ENCODE results near the gene ADGRA1. TPM values are rescaled to one million over a fixed set of nuclear protein-coding genes. Genes with fewer than 3 reads are reported as not detected.

ADGRA1 gene
- total and polyA plus RNA-seq, 2 experiments from 2014 or later, result 0.23 to 0.52 TPM

DNA sequence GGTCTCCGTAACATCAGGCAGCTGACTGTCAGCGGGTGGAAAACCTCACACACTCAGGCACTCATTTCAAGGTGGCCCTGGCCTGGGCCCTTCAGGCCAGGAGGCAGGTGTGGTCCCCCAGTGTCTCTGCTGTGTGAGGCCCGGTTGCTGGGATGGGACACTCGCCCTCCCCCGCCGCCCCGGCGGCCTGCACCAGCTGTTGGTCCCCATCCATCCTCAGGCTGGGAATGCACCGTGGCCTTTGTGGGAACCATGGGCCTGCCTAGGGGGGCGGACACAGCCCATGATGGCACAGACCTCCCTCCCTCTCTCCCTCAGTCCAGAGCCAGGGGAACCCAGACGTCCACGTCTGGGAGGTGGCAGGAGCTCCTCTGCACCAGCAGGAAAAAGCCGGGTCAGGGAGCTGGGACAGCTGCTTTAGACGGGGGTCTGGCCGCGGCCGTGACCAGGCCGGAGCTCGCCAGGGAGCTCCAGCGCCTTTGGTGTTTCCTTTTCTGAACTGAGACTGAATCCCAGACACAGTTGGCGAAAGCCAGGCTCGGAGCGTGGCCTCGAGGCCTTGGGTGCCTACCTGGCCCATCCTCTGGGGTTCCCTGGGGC, 15.7 kb downstream of the ADGRA1 start:
- Mint-ChIP-seq H3K36me3 (ENCODE audit: low read depth) (no peaks in the 10 kb centered on the region; the same call in 2 of the 3 replicates), H3K4me1 (peaks cover 24% of the 10 kb centered on the region), H3K9me3 (peaks cover 12% of the 10 kb centered on the region), H3K4me3 (no peak overlapping the region), H3K27me3 (ENCODE audit: insufficient read depth, low read depth, poor library complexity) (peaks cover 13% of the 10 kb centered on the region), H3K27ac (no peak overlapping the region)
- H3F3A ChIP-seq (replicated peaks; ENCODE audit: low read depth), result peaks cover 7% of the 10 kb centered on the region; the same call in 1 of the 2 replicates
- no peaks in the 10 kb centered on the region for H4K20me1 ChIP-seq (replicated peaks; ENCODE audit: insufficient read depth)
- H3K79me2 ChIP-seq (replicated peaks; ENCODE audit: insufficient read depth), result no peaks in the 10 kb centered on the region
- no peak overlapping the region for H2AFZ ChIP-seq
- no peak overlapping the region for H3K27ac ChIP-seq (ENCODE audit: low read depth)
- no peak for TF ChIP-seq JUNB (IDR thresholded peaks at IDR 0.05; ENCODE audit: unreplicated experiment)
- TF ChIP-seq CTCF (conservative IDR thresholded peaks at IDR 0.05; ENCODE audit: low read depth in 2 of 2), result no peak
- TF ChIP-seq ZNF114 (CRISPR knock-in tag; IDR thresholded peaks at IDR 0.05), result no peak
- TF ChIP-seq, protein P1, sequence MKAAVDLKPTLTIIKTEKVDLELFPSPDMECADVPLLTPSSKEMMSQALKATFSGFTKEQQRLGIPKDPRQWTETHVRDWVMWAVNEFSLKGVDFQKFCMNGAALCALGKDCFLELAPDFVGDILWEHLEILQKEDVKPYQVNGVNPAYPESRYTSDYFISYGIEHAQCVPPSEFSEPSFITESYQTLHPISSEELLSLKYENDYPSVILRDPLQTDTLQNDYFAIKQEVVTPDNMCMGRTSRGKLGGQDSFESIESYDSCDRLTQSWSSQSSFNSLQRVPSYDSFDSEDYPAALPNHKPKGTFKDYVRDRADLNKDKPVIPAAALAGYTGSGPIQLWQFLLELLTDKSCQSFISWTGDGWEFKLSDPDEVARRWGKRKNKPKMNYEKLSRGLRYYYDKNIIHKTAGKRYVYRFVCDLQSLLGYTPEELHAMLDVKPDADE (IDR thresholded peaks at IDR 0.05), result no peak
- no peak for TF ChIP-seq EZH2phosphoT487 (IDR thresholded peaks at IDR 0.05; ENCODE audit: unreplicated experiment)
- no peak for TF ChIP-seq ZNF331 (CRISPR knock-in tag; IDR thresholded peaks at IDR 0.05; ENCODE audit: low read depth)
- TF ChIP-seq CREB1 (CRISPR knock-in tag; IDR thresholded peaks at IDR 0.05; ENCODE audit: low read depth), result no peak
- TF ChIP-seq ZNF462 (CRISPR knock-in tag; IDR thresholded peaks at IDR 0.05), result no peak
- TF ChIP-seq, protein P2, sequence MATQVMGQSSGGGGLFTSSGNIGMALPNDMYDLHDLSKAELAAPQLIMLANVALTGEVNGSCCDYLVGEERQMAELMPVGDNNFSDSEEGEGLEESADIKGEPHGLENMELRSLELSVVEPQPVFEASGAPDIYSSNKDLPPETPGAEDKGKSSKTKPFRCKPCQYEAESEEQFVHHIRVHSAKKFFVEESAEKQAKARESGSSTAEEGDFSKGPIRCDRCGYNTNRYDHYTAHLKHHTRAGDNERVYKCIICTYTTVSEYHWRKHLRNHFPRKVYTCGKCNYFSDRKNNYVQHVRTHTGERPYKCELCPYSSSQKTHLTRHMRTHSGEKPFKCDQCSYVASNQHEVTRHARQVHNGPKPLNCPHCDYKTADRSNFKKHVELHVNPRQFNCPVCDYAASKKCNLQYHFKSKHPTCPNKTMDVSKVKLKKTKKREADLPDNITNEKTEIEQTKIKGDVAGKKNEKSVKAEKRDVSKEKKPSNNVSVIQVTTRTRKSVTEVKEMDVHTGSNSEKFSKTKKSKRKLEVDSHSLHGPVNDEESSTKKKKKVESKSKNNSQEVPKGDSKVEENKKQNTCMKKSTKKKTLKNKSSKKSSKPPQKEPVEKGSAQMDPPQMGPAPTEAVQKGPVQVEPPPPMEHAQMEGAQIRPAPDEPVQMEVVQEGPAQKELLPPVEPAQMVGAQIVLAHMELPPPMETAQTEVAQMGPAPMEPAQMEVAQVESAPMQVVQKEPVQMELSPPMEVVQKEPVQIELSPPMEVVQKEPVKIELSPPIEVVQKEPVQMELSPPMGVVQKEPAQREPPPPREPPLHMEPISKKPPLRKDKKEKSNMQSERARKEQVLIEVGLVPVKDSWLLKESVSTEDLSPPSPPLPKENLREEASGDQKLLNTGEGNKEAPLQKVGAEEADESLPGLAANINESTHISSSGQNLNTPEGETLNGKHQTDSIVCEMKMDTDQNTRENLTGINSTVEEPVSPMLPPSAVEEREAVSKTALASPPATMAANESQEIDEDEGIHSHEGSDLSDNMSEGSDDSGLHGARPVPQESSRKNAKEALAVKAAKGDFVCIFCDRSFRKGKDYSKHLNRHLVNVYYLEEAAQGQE (IDR thresholded peaks at IDR 0.05; ENCODE audit: unreplicated experiment), result no peak
- TF ChIP-seq POLR2AphosphoS5 (IDR thresholded peaks at IDR 0.05; ENCODE audit: low read depth), result no peak
- no peak for TF ChIP-seq EZH2 (IDR thresholded peaks at IDR 0.05; ENCODE audit: low read depth, unreplicated experiment)
- TF ChIP-seq STAT1 (IDR thresholded peaks at IDR 0.05; ENCODE audit: unreplicated experiment), result no peak
- TF ChIP-seq NANOG (IDR thresholded peaks at IDR 0.05; ENCODE audit: borderline replicate concordance), result no peak
- no peak for ATAC-seq
- no peak overlapping the region for H3K4me3 ChIP-seq
- H3K9me2 ChIP-seq (ENCODE audit: insufficient read depth), result no peaks in the 10 kb centered on the region
- H3K27me3 ChIP-seq (ENCODE audit: insufficient read depth), result no peaks in the 10 kb centered on the region
- no peak overlapping the region for H3K4me2 ChIP-seq
- H3K4me1 ChIP-seq (ENCODE audit: insufficient read depth), result peaks cover 13% of the 10 kb centered on the region
- H3K36me3 ChIP-seq (ENCODE audit: insufficient read depth), result no peaks in the 10 kb centered on the region
- DNase-seq (ENCODE audit: low spot score), result no peak
